Islet precursor cell (in vitro differentiated cells): ENCODE results near the gene TDRD12.
A peak's percentile ranks its signal among the peaks of the same experiment; 100 is the strongest.
"Not testable (repeated sequence)": the region's sequence is repeated elsewhere in the genome, so short reads cannot be mapped to it uniquely, and the experiment has no call there.

ENCODE experiments used
- DNase-seq: peaks from one replicate; pipeline ENCODE4 v3.0.0-alpha.2; 2018

Gene TDRD12

GRCh38 chr19:32748948-32749347 lies 29.4 kb downstream of the TDRD12 start:
- DNase-seq: no peak

- no peak for DNase-seq
Measured at GRCh38 chr19:32749361-32749760, 29.8 kb downstream of the TDRD12 start.

GRCh38 chr19:32750441-32751055 lies 31.0 kb downstream of the TDRD12 start:
- DNase-seq: no peak

- no peak for DNase-seq
Measured at GRCh38 chr19:32751066-32751465, 31.5 kb downstream of the TDRD12 start.

- DNase-seq: no peak
Measured at GRCh38 chr19:32757189-32757588, 37.6 kb downstream of the TDRD12 start.

DNA sequence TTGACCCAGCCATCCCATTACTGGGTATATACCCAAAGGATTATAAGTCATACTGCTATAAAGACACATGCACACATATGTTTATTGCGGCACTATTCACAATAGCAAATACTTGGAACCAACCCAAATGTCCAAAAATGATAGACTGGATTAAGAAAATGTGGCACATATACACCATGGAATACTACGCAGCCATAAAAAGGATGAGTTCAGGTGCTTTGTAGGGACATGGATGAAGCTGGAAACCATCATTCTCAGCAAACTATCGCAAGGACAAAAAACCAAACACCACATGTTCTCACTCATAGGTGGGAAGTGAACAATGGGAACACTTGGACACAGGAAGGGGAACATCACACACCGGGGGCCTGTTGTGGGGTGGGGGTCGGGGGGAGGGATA lies 45.8 kb downstream of the TDRD12 start:
- DNase-seq: not testable (repeated sequence)

GRCh38 chr19:32767951-32768679 lies 48.5 kb downstream of the TDRD12 start:
- DNase-seq: no peak

GRCh38 chr19:32771596-32771995 lies 52.0 kb downstream of the TDRD12 start:
- DNase-seq: no peak

- DNase-seq: no peak
Measured at GRCh38 chr19:32773126-32773525, 53.6 kb downstream of the TDRD12 start.

DNA sequence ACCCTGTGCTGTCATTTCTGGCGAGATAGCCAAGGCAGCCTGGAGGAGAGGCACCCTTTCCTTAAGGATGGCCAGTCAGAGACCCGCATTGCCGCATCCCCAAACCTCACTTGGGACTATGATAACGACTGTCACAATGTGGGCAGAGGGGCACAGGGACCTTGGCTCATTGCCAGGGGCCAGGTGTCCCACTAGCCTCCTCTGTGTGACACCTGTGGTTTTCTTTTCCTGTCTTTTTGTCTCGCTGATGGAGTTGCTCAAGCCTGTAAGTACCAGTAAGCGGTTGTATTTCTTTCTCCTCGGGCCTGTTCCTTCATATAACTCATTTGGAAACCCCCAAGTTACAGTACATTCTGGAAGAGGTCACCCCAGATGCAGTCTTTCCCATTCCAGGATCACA lies 59.5 kb downstream of the TDRD12 start:
- DNase-seq: no peak

- no peak for DNase-seq
Measured at GRCh38 chr19:32781280-32781679, 61.7 kb downstream of the TDRD12 start.

DNA sequence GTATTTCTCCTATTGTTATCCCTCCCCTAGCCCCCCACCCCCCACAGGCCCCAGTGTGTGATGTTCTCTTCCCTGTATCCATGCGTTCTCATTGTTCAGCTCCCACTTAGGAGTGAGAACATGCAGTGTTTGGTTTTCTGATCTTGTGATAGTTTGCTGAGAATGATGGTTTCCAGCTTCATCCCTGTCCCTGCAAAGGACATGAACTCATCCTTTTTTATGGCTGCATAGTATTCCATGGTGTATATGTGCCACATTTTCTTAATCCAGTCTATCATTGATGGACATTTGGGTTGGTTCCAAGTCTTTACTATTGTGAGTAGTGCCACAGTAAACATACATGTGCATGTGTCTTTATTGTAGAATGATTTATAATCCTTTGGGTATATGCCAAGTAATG lies 62.5 kb downstream of the TDRD12 start:
- DNase-seq: not testable (repeated sequence)

GRCh38 chr19:32787161-32787813 lies 67.7 kb downstream of the TDRD12 start:
- peak; percentile 75 for DNase-seq

DNA sequence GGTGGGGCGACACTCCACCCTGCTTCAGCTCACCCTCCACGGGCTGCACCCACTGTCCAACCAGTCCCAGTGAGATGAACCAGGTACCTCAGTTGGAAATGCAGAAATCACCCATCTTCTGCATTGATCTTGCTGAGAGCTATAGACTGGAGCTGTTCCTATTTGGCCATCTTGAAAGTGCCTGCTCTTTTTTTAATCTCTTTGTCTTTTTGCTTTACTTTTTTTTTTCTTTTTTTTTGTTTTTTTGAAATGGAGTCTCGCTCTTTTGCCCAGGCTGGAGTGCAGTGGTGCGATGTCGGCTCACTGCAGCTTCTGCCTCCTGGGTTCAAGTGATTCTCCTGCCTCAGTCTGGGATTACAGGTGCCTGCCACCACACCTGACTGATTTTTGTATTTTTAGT lies 68.3 kb downstream of the TDRD12 start:
- DNase-seq: not testable (repeated sequence)

GRCh38 chr19:32789429-32789828 lies 69.9 kb downstream of the TDRD12 start:
- DNase-seq: no peak

- no peak for DNase-seq
Measured at GRCh38 chr19:32798201-32798600, 78.6 kb downstream of the TDRD12 start.

- DNase-seq: no peak
Measured at GRCh38 chr19:32800191-32800590, 80.6 kb downstream of the TDRD12 start.

DNA sequence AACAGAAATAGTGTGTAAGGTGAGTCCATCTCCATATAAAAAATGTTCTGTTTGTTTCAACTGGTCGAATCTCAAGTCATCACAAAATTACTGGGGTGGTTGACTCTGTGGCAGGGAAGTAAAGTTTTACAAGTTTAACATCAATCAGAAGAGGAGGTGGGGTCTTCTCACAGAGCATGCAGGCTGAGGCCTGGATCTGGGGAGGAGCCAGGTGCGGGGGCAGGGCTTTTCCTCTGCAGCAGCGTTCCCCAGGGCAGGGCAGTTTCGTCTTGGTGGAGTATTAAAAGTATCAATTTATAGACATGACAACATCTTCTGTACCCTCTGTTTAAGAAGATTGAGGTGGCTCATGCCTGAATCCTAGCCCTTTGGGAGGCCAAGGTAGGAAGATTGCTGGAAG lies 81.2 kb downstream of the TDRD12 start:
- no peak for DNase-seq

- DNase-seq: no peak
Measured at GRCh38 chr19:32802840-32803239, 83.3 kb downstream of the TDRD12 start.

GRCh38 chr19:32808236-32808635 lies 88.7 kb downstream of the TDRD12 start:
- DNase-seq: no peak

DNA sequence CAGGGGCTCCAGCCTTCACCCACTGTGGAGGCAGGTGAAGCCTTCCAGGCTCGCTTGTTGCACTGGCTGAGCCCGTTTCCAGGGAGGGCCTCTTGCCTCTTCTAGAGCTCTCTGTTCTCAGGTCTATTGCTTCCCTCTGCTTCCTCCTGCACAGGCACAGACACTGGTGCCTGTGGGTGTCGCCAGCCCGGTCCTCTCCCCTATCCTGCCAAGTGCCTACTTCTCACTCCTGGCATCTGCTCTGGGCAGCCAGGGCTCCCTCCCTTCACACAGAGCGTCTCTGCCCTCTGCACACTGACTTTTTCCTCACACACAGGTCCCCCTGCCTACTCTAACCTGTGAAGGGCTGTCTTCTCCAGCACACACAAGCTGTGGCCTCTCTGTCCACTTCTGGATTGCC lies 89.7 kb downstream of the TDRD12 start:
- DNase-seq: no peak

- DNase-seq: no peak
Measured at GRCh38 chr19:32809754-32810153, 90.2 kb downstream of the TDRD12 start.

- no peak for DNase-seq
Measured at GRCh38 chr19:32810452-32810851, 90.9 kb downstream of the TDRD12 start.

- DNase-seq: no peak
Measured at GRCh38 chr19:32811151-32811550, 91.6 kb downstream of the TDRD12 start.
